GM19099 (cell line): ENCODE measurements around the gene HES5.

Experiments
- POLR2A ChIP-seq: IDR thresholded peaks from 3 replicates; pipeline ENCODE4 v1.6.1; 2011; ENCODE audit warnings: low read depth; ENCODE audit not compliant: insufficient read length; ENCODE audit errors: extremely low read depth

HES5 gene

DNA sequence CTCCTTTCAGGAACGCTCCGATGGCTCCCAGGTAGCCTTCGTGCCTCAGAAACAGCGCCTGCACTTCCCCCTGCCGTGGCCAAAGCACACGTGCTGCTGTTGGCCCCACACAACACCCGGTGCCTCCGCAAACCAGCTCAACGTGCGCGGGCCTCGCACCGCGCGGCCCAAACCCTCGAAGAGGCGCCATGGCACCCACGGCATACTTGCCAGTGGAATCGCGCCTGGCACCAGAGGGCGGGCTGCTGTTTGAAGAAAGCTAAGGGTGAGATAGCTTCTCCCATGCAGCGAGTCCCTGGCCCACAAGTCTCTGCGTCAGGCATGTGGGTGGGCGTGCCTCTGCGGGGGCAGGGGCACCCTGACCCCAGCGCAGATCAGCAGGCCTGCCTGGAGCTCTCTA is 11.5 kb downstream of the HES5 start:
- no peak for TF ChIP-seq POLR2A

DNA sequence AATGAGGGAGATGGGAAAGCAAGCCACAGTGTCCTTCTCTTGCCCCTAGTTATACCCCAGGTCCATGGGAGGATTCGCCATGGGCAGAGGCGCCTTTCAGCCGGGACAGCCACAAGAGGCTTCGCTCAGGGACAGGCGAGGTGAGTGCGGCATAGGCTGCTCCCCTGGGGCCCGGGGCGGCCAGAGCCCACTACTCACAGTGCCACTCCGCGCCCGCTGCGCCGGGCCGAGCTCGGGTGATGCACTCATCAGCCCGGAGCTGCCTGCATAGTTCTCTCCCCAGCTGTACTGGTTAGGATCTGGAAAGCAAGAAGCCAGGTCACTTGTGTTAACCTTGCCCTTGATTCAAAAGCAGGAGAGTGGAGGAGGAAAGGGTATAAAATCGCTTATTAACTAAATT is 12.1 kb downstream of the HES5 start:
- TF ChIP-seq POLR2A, result no peak

DNA sequence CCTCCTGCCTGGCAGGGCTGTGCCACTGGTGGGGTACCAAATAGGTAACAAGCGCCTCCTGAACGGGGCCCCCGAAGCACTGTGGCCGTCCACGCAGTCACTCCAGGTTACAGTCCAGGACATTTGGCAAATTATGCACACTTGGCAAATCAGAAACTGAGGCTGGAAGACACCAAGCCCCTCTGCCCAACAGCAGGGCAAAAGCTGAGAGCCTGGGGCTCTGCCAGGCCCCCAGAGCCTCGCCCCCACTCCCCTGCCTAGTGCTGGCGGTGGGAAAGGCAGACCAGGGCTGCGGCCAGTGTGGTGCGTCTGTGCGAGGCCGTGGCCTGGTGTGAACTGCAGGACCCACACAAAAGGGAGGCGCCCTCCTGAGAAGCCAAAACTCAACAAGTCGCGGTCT is 13.1 kb downstream of the HES5 start:
- TF ChIP-seq POLR2A, result no peak

DNA sequence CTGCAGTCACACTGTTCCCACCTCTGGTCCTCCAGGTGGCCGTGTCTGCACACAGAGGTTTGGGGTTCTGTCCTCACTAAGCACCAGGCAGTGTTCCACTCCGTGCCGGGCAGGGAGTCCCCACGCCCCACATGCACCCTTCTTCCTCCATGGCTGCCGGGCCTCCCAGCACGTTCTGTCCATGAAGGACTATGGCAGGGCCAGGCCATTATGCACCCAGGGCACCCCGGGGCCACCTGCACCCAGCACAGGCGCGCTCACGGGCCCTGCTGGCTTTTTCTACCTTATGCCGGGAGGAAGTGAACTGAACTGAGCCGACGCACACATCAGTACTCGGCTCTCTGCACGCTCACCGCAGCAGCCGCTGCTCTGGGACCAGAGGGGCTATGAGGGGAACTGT is 13.9 kb downstream of the HES5 start:
- TF ChIP-seq POLR2A, result no peak

DNA sequence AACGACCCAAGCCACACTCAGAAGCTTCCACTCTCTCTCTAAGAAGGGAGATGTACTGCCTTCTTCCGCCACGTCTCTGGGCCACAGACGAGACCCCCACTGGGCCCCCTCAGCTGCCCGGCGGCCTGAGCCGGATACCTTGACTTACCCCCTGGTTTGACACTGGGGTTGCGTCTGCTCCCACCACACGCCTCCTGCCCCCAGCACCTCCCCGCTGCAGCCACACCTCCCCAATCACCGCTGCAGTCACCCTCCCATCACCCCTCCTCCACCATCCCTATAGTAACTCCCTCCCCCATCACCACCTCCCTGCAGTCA is 14.3 kb downstream of the HES5 start:
- TF ChIP-seq POLR2A, result no peak

DNA sequence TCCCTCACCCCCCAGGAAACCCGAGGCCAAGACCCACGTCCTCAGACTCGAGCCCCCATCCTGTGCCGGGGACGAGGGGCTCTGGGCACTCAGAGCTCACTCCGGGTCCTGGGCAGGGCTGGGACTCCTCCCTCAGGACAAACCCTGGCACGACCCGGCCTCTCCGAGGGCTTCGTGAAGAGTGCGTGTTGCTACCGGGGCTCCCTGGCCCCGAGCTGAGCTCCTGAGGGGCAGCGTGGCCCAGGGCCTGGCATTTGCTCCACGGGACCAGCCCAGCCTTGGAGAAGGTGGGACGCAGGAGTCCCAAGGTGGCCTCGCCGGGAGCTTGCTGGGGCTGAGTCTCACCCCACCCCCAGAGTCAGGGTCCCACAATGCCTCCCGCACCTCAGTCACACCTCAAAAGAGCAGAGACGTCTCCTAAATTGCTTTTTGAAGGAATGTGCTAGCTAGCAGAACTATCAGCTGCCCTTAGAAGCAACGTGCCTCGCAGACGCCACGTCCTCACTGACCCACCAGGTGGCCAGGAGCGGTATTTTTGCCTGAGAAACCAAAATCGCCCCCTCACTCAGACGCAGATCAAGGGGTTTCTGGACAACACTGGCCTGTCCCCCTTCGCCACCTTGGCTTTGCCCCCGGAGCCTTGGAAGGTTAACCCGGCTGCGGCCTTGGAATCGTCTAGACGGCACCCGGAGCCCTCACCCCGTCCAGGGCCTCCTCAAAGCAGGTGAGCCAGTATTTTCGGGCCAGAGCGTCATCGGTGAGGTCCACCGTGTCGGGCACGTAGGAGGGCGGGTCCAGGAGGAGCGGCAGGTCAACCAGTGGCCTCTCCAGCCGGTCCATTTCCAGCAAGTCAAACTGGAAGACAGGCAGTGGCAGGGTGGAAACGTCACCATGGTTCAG is 14.9 kb downstream of the HES5 start:
- no peak for TF ChIP-seq POLR2A

DNA sequence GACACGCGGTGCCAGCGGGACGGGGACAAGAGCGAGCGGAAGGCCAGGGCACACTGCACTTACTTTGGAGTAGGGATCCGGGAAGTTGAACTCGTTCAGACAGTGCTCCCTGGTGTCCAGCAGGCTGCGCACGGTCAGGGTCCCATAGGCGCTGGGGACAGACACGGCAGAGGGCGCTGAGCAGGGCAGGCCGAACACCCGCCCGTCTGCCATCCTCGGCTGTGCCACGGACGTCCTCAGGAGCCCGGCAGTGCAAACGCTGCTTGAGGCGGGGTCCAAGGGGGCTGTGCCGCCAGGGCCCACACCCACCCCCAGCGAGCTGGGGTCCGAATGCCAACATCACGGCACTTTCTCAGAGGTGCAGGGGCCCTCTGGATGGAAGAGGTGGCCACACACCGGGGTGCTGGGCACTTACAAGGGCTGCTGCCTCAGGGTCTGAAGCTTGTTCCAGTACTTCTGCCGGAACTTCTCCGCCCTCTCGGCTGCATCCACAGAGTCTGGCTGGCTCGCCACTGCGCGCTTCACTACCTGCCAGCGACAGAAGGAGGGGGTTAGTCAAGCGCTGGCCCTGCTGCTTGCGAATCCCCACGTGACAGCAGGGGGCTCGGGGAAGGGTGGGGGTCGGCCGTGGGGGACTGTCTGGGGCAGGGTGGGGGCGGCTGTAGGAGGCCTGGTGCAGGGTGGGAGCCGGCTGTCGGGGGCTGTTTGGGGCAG is 16.0 kb downstream of the HES5 start:
- no peak for TF ChIP-seq POLR2A

DNA sequence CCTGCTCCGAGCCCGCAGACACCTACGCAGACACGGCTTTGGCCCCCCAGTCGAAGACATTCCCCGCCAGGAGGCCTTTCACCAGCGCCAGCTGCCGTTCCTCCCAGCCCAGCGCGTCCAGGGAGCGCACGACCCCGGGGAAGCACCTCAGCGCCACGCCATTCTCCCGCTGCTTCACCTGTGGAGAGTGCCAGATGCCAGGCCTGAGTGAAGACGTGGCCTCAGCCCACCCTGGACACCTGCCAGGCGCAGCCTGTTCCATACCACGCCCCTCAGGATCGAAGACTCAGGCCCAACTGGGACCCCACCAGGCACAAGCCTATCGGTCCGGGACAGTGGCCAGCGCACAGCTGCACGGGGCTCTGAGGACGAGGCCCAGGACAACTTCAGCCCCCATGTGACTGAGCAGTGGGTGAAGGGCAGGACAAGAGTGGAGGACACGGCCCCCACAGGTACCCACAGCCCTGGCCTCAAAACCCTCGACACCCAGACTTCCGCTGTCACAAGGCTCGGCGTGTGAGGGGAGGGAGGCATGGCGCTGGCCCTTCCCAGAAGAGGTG is 17.1 kb downstream of the HES5 start:
- TF ChIP-seq POLR2A, result no peak

DNA sequence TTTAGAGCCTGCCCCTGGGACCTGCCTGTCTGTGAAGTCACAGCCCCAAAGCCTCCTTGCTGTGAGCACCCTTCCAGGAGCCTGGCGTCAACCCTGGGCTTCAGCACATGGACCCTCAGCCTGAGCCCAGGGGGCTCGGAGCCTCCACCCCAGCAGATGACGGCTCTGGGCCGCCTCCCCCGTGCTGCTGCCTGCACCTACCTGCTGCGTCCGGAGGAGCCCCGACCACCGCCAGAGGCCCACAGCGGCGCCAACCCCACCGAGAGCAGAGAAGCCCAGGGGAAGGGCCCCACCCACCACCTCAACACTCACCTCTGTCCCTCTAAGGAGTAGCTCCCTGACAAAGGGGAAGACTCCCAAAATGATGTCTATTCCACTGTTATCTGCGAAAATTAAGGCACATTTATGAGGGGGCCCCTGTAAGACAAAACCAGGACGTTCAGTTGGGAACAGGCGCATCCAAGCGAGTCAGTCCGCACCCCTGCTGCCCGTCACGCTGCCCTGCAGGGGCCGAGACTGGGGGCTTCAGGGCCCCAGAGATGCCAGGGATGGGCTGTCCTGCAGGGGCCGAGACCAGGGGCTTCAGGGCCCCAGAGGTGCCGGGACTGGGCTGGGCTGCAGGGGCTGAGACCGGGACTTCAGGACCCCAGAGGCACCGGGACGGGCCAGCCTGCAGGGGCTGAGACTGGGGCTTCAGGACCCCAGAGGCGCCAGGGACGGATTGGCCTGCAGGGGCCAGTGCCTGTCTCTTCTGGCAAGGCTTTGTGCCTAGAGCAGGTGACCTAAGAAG is 19.5 kb downstream of the HES5 start:
- no peak for TF ChIP-seq POLR2A

DNA sequence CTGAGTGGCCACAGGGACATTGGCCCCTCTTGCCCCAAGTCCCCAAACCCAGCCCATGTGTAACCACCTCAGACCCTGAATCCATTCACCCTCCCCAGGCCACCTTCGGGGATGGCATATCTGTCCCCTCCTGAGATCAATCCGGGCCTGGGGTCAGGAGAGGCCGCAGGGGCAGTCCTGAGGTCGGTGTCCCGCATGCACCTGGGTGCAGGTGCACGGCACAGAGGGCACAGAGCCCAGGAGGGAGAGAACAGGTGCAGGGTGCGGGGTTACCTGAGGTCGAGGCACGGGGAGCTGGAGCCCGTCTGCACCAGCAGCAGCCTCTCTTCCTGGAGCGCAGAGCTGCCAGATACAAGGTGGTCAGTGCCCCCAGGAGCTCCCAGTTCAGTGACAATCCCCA is 20.5 kb downstream of the HES5 start:
- TF ChIP-seq POLR2A, result no peak

DNA sequence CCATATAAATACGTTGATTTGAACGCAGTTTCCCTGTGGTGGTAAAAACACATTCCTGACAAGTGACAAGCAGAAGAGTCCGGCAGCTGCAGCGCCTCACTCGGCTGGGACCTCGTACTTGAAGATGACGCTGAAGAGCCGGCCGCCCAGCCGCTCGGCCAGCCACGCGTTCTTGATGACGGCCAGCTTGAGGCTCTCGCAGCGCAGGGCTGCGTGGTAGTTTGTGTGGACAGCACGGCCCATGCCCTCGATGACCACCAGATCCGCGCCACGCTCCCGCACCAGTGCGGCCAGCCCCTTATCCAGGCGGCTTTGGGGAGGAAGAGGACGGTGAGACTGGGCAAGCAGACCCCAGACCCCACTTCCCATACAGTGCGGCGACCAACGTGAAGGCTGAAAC is 21.3 kb downstream of the HES5 start:
- TF ChIP-seq POLR2A, result no peak

DNA sequence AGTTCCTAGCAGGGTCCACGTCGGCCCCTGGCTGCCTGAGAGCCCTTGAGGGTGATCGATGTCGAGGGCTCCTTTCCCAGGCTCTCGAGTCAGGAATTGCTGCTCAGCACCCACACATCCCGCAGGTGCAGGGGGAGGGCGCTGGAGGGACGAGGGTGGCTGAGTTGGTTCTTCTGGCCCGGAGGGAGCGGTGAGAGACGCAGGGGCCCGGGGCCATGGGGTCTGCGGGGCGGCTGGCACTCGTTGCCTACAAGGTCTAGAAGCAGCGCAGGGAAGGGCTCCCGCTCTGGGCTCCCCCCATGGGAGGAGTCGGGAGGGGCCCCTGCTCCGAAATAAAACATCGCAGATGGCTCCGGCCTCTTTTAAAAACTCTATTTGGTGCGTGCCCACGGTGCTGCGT is 21.9 kb downstream of the HES5 start:
- TF ChIP-seq POLR2A, result no peak

DNA sequence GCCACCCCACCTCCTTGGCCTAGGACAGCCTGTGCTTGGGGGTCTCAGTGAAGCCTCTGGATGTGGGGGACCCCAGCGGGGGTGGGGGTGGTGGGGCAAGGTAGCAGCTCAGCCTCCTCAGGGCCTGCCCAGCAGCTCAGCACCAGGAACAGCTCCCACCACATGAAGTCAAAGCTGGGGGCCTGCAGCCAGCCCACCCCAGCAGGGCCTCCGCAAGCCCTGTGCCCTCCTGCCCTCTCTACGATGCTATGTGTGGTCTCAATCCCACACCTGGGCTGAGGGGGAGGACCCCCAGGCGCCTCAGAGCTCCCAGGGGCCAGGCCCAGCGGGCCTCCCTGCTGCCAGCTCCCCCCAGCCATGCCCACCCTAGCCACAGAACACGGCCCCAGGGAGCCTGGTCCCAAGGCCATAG is 22.3 kb downstream of the HES5 start:
- no peak for TF ChIP-seq POLR2A

DNA sequence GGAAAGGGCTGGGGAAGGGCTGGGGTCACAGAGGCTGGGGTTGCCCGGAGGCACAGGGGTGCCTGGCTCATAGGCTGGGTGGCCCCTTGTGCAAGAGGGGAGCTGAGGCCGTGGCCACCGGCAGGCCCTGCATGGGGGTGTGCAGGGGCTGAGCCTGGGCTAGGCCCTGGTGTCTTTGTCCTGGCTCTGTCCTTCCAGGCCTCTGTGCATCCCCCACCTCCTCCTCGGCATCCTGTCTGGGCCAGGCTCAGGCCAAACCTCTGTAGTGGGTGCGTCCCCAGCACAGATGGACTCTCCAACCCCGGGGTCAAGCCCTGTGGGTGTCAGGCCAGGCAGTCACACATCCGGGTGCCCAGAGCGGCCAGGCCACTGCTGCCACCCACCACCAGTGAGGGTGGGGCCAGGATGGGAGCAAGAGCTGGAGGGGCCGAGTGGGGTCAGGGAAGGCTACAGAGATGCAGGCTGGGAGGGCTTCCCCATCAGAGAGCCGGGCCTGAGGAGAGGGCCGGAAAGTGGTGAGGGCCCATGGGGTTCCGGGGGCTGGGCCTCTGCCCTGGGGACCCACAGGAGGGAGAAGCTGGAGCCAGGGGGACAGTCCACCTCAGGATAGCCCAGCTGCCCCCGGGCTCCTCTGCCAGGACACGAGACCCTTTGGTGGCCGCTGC is 23.0 kb downstream of the HES5 start:
- TF ChIP-seq POLR2A, result no peak
